ENCODE measurements around the gene OR6N1.

GRCh38 chr1:158818560-158818959, 46.6 kb upstream of the OR6N1 start:
- TF ChIP-seq CTCF (IDR thresholded peaks at IDR 0.05; ENCODE audit: extremely low read depth in 1 of 2, insufficient read depth in 1 of 2, low read depth in 1 of 2, low read length in 2 of 2) = no peak
- TF ChIP-seq POLR2A (IDR thresholded peaks at IDR 0.05; ENCODE audit: low read depth, low read length) = no peak
- TF ChIP-seq EZH2 (IDR thresholded peaks at IDR 0.05; ENCODE audit: borderline replicate concordance, low read depth, low read length, severe bottlenecking) = no peak
- no peak for TF ChIP-seq POLR2AphosphoS5 (IDR thresholded peaks at IDR 0.05; ENCODE audit: insufficient read depth, low read depth, low read length)
- no peak for TF ChIP-seq MAX (IDR thresholded peaks at IDR 0.05; ENCODE audit: insufficient read depth, insufficient read length)
- TF ChIP-seq MYC (IDR thresholded peaks at IDR 0.05; ENCODE audit: low read depth, low read length) = no peak
- no peak for TF ChIP-seq FOS (IDR thresholded peaks at IDR 0.05; ENCODE audit: borderline replicate concordance, insufficient read depth, low read length)
- TF ChIP-seq JUN (IDR thresholded peaks at IDR 0.05; ENCODE audit: borderline replicate concordance, insufficient read depth, insufficient read length, low read depth) = no peak

All from endothelial cell of umbilical vein (primary cell).